Stomach (tissue), 4 donors: ENCODE measurements around the gene EIF4H.

Experiments used
- POLR2A ChIP-seq, 4 donors: fragments of 450-650 bp; IDR thresholded peaks; one replicate each; pipeline ENCODE4 v1.6.1; 2016; ENCODE audit warnings: antibody characterized with exemption in 4 of 4, control low read depth in 2 of 4, mild to moderate bottlenecking in 1 of 4, moderate library complexity in 1 of 4
- POLR2AphosphoS5 ChIP-seq, 3 donors: sonication (generic); formaldehyde crosslinking; IDR thresholded peaks; one replicate each; pipeline ENCODE4 v1.6.1; 2016; ENCODE audit warnings: antibody characterized with exemption in 3 of 3
- TF ChIP-seq, protein P1 (sequence below), 7 experiments: fragments of 450-650 bp in 4 of 7; fragments of 200-600 bp in 3 of 7; sonication (generic) in 3 of 7; IDR thresholded peaks; one replicate each; pipeline ENCODE4 v1.5.1; 2016 to 2019; ENCODE audit warnings: antibody characterized with exemption in 7 of 7, control low read depth in 2 of 7, mild to moderate bottlenecking in 1 of 7

DNA sequence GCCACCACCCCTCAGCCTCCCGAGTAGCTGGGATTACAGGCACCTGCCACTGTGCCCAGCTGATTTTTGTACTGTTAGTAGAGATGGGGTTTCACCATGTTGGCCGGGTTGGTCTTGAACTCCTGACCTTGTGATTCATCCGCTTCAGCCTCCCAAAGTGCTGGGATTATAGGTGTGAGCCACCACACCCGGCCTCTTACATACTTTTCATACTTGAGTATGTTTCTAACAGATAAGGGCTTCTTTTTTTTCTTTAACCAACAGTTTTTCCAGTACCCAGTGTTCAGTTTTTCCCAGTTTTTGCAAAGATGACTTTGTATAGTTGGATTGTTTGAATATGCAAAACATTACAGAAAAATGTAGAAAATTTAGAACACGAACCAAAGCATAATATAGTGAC lies 7.7 kb downstream of the EIF4H start:
- TF ChIP-seq, protein P1, sequence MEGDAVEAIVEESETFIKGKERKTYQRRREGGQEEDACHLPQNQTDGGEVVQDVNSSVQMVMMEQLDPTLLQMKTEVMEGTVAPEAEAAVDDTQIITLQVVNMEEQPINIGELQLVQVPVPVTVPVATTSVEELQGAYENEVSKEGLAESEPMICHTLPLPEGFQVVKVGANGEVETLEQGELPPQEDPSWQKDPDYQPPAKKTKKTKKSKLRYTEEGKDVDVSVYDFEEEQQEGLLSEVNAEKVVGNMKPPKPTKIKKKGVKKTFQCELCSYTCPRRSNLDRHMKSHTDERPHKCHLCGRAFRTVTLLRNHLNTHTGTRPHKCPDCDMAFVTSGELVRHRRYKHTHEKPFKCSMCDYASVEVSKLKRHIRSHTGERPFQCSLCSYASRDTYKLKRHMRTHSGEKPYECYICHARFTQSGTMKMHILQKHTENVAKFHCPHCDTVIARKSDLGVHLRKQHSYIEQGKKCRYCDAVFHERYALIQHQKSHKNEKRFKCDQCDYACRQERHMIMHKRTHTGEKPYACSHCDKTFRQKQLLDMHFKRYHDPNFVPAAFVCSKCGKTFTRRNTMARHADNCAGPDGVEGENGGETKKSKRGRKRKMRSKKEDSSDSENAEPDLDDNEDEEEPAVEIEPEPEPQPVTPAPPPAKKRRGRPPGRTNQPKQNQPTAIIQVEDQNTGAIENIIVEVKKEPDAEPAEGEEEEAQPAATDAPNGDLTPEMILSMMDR (IDR thresholded peaks at IDR 0.05), result no peak
- TF ChIP-seq POLR2A (IDR thresholded peaks at IDR 0.05) (no peak), POLR2AphosphoS5 (IDR thresholded peaks at IDR 0.05) (no peak)
